A673 (cell line): ENCODE results near the gene FAM174C.

Experiments used
- CTCF ChIP-seq: fragments of 300-800, 200-600 bp; sonication (generic); conservative IDR thresholded peaks from 2 replicates; pipeline ENCODE4 v1.5.1; 2017; ENCODE audit warnings: low read depth, mild to moderate bottlenecking, antibody characterized with exemption, low read length, moderate library complexity, mixed read lengths
- EZH2 ChIP-seq: fragments of 200-600 bp; sonication (generic); IDR thresholded peaks from 2 replicates; pipeline ENCODE4 v1.6.1; 2017; ENCODE audit warnings: borderline replicate concordance, low read depth, mild to moderate bottlenecking, mixed read lengths, antibody characterized with exemption, low read length; ENCODE audit not compliant: poor library complexity, severe bottlenecking

GRCh38 chr19:1296575-1297271 lies 21.4 kb downstream of the FAM174C start:
- TF ChIP-seq CTCF, result no peak
- no peak for TF ChIP-seq EZH2
